ENCODE measurements around the gene HDAC4.

HDAC4 gene

DNA sequence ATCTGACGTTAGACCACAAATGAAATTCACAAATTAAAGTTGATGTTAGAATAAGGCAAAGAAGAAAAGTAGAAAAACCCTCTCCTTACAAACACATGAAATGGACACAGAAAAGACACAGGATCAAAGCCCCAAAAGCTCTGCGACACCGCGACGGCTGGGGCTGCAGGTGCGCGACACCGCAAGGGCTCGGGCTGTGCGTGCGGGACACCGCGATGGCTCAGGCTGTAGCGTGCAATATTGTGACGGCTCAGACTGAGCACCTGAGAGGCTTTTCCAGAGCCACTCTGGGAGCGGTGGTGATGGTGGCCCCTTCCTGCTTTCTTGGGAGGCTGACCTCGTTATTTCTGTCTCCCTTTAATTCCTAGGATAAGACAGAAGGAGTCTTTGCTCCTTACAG, 296.0 kb downstream of the HDAC4 start:
- Histone ChIP-seq H3K4me3 (ENCODE audit: low read depth, low read length) (no peak overlapping the region), H3K9me3 (ENCODE audit: control insufficient read depth, insufficient read depth, low read length) (no peaks in the 10 kb centered on the region), H3K27me3 (ENCODE audit: control insufficient read depth, insufficient read depth, low read length) (no peaks in the 10 kb centered on the region), H3K9ac (ENCODE audit: low read depth, low read length) (no peak overlapping the region), H3K4me1 (ENCODE audit: control insufficient read depth, insufficient read depth, low read length) (no peaks in the 10 kb centered on the region), H3K36me3 (ENCODE audit: control insufficient read depth, insufficient read depth, low read length) (peaks cover 24% of the 10 kb centered on the region)

DNA sequence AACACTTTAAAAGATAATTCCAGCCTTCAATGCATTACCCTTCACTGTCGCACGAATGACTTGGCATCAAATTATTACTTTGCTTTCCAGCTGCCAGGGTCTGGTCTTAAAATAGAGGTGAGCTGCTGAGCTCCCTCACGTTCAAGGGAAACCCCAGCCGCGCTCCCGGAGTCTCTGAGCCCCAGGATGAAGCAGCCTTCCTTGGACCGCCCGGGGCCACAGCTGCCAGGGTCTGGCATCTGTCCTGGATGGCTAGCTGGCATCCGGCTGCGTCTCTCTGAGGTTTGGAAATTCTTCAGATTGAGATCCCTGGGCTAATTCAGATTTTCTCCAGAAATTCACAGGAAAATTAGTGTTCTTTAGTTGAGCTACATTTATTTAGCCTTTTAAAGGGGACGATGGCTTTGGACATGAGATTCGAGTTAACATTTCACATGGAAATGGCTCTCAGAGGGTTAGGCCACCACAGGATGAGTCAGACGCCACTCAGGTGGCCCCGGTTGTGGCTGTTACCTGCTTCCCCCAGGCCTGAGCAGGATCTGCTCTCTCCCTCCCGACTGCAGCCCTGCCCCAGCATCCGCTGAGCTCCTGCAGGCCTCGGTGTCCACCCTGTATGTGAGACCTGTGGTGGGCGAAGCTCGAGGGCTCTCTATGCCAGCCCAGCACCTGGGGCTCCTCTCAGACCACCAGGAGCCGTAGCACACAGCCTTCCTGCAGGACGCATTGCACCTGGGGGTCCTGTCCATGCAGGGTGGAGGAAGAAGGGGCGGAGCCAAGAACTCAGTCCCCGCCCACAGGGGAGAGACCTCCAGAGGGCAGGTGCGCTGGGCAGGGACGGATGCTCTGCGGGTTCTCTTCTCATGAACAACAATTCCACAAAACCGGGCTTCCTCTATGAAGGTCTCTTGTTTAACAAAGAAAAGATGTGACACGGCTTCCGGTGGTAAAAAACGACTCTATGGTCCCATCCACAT, 297.4 kb downstream of the HDAC4 start:
- no peaks in the 10 kb centered on the region for H3K4me1 ChIP-seq (ENCODE audit: control insufficient read depth, insufficient read depth, low read length)
- H3K9me3 ChIP-seq (ENCODE audit: control insufficient read depth, insufficient read depth, low read length) = no peaks in the 10 kb centered on the region
- peaks cover 26% of the 10 kb centered on the region for H3K36me3 ChIP-seq (ENCODE audit: control insufficient read depth, insufficient read depth, low read length)
- H3K27me3 ChIP-seq (ENCODE audit: control insufficient read depth, insufficient read depth, low read length) = no peaks in the 10 kb centered on the region
- H3K4me3 ChIP-seq (ENCODE audit: low read depth, low read length) = no peak overlapping the region
- H3K9ac ChIP-seq (ENCODE audit: low read depth, low read length) = no peak overlapping the region

DNA sequence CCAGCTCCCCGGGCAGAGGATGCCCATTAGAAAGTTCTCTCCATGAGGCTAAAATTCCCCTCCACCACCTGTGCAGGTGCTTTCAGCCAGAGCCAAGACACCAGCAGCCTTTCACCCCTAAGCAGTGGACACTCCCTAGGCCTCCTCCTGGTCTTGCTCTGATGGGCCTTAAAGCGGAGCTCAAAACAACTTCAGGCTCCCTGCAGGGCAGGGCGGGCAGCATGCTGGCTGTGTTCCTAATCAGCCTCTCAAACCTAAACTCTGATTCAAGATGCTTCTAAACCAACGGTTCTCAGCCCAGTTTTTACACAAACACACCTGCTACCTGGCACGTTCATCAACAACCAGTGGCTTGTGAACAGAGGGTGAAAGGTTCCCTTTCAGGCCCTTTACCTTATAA, 298.6 kb downstream of the HDAC4 start:
- Histone ChIP-seq H3K9me3 (ENCODE audit: control insufficient read depth, insufficient read depth, low read length) (no peaks in the 10 kb centered on the region), H3K27me3 (ENCODE audit: control insufficient read depth, insufficient read depth, low read length) (no peaks in the 10 kb centered on the region), H3K9ac (ENCODE audit: low read depth, low read length) (no peak overlapping the region), H3K4me3 (ENCODE audit: low read depth, low read length) (no peak overlapping the region), H3K36me3 (ENCODE audit: control insufficient read depth, insufficient read depth, low read length) (peaks cover 24% of the 10 kb centered on the region), H3K4me1 (ENCODE audit: control insufficient read depth, insufficient read depth, low read length) (no peaks in the 10 kb centered on the region)

DNA sequence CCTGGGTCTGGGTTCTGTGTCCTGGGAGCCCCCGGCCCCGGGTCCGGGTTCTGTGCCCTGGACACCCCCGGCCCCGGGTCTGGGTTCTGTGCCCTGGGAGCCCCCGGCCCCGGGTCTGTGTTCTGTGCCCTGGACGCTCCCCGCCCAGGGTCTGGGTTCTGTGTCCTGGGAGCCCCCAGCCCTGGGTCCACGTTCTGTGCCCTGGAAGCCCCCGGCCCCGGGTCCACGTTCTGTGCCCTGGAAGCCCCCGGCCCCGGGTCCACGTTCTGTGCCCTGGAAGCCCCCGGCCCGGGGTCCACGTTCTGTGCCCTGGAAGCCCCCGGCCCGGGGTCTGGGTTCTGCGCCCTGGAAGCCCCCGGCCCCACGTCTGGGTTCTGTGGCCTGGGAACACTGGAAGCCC, 299.0 kb downstream of the HDAC4 start:
- Histone ChIP-seq H3K4me1 (ENCODE audit: control insufficient read depth, insufficient read depth, low read length) (no peaks in the 10 kb centered on the region), H3K9me3 (ENCODE audit: control insufficient read depth, insufficient read depth, low read length) (no peaks in the 10 kb centered on the region), H3K27me3 (ENCODE audit: control insufficient read depth, insufficient read depth, low read length) (no peaks in the 10 kb centered on the region), H3K4me3 (ENCODE audit: low read depth, low read length) (no peak overlapping the region), H3K9ac (ENCODE audit: low read depth, low read length) (no peak overlapping the region), H3K36me3 (ENCODE audit: control insufficient read depth, insufficient read depth, low read length) (peaks cover 27% of the 10 kb centered on the region)

DNA sequence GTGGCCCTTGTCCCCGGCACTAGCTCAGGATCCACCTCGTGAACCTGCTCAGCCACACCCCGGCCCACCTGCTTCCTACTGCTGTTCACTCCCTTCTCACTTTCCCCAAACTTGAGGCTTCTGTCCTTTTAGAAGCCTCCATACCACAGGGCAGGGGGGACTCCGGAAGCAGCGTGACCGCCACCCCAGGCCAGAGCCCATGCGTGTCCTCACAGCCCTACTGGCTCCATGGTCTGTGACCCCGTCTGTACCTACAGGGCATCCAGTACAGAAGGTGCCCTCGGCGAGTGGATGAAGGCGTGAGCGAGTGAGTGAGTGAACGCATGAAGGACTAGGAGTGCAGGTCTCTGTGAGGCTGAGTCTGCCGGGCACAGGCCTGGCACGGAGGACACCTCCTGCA, 299.7 kb downstream of the HDAC4 start:
- peaks cover 27% of the 10 kb centered on the region for H3K36me3 ChIP-seq (ENCODE audit: control insufficient read depth, insufficient read depth, low read length)

DNA sequence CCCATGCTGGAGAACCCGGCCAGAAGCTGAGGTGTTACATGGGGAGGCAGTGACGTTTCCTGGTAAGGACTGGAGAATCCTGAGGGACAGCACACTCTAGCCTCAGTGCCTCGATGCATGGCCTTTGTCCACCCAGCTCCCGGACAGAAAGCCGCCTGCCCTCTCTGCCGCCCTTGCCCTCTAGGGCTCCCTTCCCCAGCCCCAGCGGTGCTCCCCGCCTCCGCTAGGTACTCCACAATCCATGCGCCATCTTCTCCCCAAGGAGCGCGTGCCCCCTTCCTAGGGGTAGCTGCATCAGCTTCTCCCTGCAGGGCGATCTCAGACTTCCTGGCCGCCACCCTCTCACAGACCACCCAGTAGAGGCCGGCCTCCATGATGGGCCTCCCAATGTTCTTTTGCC, 301.3 kb downstream of the HDAC4 start:
- Histone ChIP-seq H3K9ac (ENCODE audit: low read depth, low read length) (no peak overlapping the region), H3K36me3 (ENCODE audit: control insufficient read depth, insufficient read depth, low read length) (peaks cover 24% of the 10 kb centered on the region), H3K4me1 (ENCODE audit: control insufficient read depth, insufficient read depth, low read length) (no peaks in the 10 kb centered on the region), H3K27me3 (ENCODE audit: control insufficient read depth, insufficient read depth, low read length) (no peaks in the 10 kb centered on the region), H3K4me3 (ENCODE audit: low read depth, low read length) (no peak overlapping the region), H3K9me3 (ENCODE audit: control insufficient read depth, insufficient read depth, low read length) (no peaks in the 10 kb centered on the region)

More for the DNA sequence above, 299.7 kb downstream of the HDAC4 start:
- H3K4me3 ChIP-seq (ENCODE audit: low read depth, low read length) = no peak overlapping the region
- no peaks in the 10 kb centered on the region for H3K4me1 ChIP-seq (ENCODE audit: control insufficient read depth, insufficient read depth, low read length)
- H3K27me3 ChIP-seq (ENCODE audit: control insufficient read depth, insufficient read depth, low read length) = no peaks in the 10 kb centered on the region
- no peaks in the 10 kb centered on the region for H3K9me3 ChIP-seq (ENCODE audit: control insufficient read depth, insufficient read depth, low read length)
- H3K9ac ChIP-seq (ENCODE audit: low read depth, low read length) = no peak overlapping the region

DNA sequence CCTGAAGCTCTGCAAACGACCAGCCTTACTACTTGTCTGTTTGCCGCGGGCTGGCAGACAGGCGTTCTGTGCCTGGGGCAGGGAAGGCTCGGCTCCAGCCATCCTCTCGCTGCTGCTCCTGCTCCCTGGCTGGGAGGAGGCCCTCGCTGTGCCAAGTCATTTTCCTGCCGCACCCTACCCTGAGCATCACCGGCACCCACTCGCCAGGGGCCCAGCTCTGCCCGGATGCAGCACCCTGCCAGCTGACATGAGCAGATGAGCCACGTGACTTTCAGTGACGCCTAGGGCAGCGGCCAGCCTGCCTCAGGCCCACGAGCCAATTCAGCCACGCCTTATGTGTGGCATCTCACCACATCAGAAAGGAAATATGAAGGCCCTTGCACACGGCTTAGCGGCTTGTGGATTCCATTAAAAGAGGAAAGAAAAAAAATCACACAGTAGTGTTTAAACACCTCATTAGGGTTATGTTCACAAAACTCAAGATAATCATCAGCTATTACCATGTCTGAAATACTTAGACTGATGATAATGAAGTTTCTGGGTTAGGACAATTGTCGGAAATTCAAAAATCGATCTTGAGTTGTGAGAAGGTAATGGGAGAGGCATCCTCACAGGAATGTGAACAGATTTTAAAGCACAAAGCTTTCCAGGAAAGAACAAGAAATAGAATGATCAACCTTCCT, 302.4 kb downstream of the HDAC4 start:
- Histone ChIP-seq H3K4me3 (ENCODE audit: low read depth, low read length) (no peak overlapping the region), H3K9ac (ENCODE audit: low read depth, low read length) (no peak overlapping the region), H3K27me3 (ENCODE audit: control insufficient read depth, insufficient read depth, low read length) (no peaks in the 10 kb centered on the region), H3K36me3 (ENCODE audit: control insufficient read depth, insufficient read depth, low read length) (peaks cover 24% of the 10 kb centered on the region), H3K4me1 (ENCODE audit: control insufficient read depth, insufficient read depth, low read length) (no peaks in the 10 kb centered on the region), H3K9me3 (ENCODE audit: control insufficient read depth, insufficient read depth, low read length) (no peaks in the 10 kb centered on the region)

DNA sequence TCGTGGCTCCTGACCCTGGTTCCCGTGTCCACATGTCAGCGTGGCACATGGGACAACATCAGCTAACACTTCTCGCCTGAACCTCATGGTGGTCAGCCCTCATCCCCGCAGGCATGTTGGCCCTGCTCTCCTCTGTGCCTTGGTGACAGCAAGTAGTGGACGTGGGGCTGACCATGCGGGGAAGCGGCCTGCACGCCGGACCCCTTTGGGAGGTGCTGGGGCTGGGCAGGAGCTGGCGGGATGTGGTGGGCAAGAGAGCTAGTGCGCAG, 303.5 kb downstream of the HDAC4 start:
- H3K9ac ChIP-seq (ENCODE audit: low read depth, low read length) = no peak overlapping the region
- H3K9me3 ChIP-seq (ENCODE audit: control insufficient read depth, insufficient read depth, low read length) = no peaks in the 10 kb centered on the region
- peaks cover 20% of the 10 kb centered on the region for H3K36me3 ChIP-seq (ENCODE audit: control insufficient read depth, insufficient read depth, low read length)
- H3K4me3 ChIP-seq (ENCODE audit: low read depth, low read length) = no peak overlapping the region
- H3K4me1 ChIP-seq (ENCODE audit: control insufficient read depth, insufficient read depth, low read length) = no peaks in the 10 kb centered on the region
- no peaks in the 10 kb centered on the region for H3K27me3 ChIP-seq (ENCODE audit: control insufficient read depth, insufficient read depth, low read length)

DNA sequence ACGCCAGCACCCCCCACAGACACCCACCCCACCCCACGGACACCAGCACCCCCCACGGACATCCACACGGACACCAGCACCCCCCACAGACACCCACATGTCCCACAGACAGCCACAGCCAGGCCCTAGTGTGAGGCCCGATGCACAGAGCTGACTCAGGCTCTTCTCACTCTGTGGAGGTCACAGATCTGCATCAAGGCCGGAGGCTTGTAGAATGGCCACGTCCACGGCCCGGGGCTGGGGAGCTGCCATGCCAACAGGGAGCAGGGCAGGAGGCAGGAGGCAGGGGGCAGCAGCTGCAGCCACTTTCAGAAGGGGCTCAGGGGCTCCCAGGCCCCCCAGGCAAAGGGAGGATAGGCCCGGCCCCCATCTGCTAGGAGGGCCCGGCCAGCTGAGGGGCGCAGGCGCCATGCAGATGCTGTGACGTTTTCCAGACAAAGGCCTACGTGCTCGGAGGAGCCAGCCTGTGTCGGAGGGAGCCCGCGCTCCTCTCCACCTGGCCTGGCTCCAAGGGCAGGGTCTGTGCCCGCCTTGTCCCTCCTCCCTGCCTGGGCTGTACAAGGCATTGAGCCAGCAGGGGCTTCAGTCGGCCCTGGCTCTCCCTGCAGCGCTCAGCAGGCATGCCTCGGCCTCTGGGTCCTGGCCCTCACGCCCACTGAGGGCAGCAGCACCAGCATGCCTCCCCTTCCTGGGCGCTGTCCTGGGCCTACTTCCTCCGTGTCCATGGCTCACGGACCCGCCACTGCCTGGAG, 304.0 kb downstream of the HDAC4 start:
- H3K4me1 ChIP-seq (ENCODE audit: control insufficient read depth, insufficient read depth, low read length) = no peaks in the 10 kb centered on the region
- peaks cover 17% of the 10 kb centered on the region for H3K36me3 ChIP-seq (ENCODE audit: control insufficient read depth, insufficient read depth, low read length)

DNA sequence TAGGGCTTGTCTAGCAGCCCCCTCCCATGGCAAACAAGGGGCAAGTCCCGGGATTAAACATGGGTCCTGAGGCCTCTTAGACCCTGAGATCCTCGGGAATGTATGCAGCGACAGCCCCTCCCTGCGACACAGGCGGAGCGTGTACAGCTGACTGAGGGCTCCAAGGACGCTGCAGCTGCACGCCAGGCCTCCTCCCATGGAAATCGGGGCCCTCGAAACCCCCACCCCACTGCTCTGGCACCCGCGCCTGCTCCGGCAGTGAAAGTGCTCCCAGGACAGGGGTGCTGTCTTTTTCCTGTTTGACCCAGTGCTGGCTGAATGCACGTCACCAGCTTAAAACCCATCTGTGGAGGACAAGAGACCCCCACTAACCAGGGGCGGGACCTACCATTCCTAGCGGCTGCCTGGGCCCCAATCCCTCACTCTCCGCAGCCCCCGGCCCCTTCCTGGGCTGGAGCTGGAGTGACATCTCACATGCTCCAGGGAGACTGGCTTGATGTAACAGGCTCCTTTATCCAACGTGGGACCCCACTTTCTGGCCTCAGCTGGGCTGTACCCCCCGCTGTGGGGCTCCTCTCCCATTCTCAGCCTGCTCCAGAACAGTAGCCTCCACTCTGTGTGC, 305.2 kb downstream of the HDAC4 start:
- no peak overlapping the region for H3K9ac ChIP-seq (ENCODE audit: low read depth, low read length)
- H3K36me3 ChIP-seq (ENCODE audit: control insufficient read depth, insufficient read depth, low read length) = peaks cover 17% of the 10 kb centered on the region
- H3K4me1 ChIP-seq (ENCODE audit: control insufficient read depth, insufficient read depth, low read length) = no peaks in the 10 kb centered on the region
- no peaks in the 10 kb centered on the region for H3K9me3 ChIP-seq (ENCODE audit: control insufficient read depth, insufficient read depth, low read length)
- no peaks in the 10 kb centered on the region for H3K27me3 ChIP-seq (ENCODE audit: control insufficient read depth, insufficient read depth, low read length)
- no peak overlapping the region for H3K4me3 ChIP-seq (ENCODE audit: low read depth, low read length)

More for the DNA sequence above, 304.0 kb downstream of the HDAC4 start:
- Histone ChIP-seq H3K9ac (ENCODE audit: low read depth, low read length) (no peak overlapping the region), H3K4me3 (ENCODE audit: low read depth, low read length) (no peak overlapping the region), H3K9me3 (ENCODE audit: control insufficient read depth, insufficient read depth, low read length) (no peaks in the 10 kb centered on the region), H3K27me3 (ENCODE audit: control insufficient read depth, insufficient read depth, low read length) (no peaks in the 10 kb centered on the region)

DNA sequence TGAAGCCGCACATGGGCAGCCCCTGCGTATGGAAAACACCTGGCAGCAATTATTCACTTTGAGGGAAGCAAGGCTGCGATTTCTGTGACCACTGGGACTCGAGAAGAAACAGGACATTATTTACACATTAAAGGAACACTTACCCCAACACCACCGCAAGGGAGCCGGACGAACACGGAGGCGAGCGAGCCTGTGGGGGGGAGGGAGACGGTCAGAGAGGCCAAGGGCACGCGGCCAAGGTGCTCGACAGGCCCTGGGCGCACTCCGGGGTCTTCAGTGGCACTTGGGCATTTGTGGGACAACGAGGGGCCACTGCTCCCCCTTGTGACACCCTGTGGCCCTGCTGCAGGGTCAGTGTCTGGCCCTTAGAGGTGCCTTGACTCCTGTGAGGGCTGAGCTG, 306.0 kb downstream of the HDAC4 start:
- no peaks in the 10 kb centered on the region for H3K4me1 ChIP-seq (ENCODE audit: control insufficient read depth, insufficient read depth, low read length)
- peaks cover 15% of the 10 kb centered on the region for H3K36me3 ChIP-seq (ENCODE audit: control insufficient read depth, insufficient read depth, low read length)
- no peak overlapping the region for H3K4me3 ChIP-seq (ENCODE audit: low read depth, low read length)
- H3K27me3 ChIP-seq (ENCODE audit: control insufficient read depth, insufficient read depth, low read length) = no peaks in the 10 kb centered on the region
- no peak overlapping the region for H3K9ac ChIP-seq (ENCODE audit: low read depth, low read length)
- no peaks in the 10 kb centered on the region for H3K9me3 ChIP-seq (ENCODE audit: control insufficient read depth, insufficient read depth, low read length)

Data from iPS-15b (cell line).